K562 (cell line): ENCODE results near the gene MTA2. TPM values are rescaled to one million over a fixed set of nuclear protein-coding genes. Genes with fewer than 3 reads are reported as not detected.
A peak's percentile ranks its signal among the peaks of the same experiment; 100 is the strongest.

ENCODE experiments used
- COPS2 ChIP-seq: fragments of 450-650 bp; conservative IDR thresholded peaks from 2 replicates; pipeline ENCODE4 v1.6.1; 2016; ENCODE audit warnings: mild to moderate bottlenecking, moderate library complexity
- FOXJ3 ChIP-seq: sonication (generic); formaldehyde crosslinking; IDR thresholded peaks from 2 replicates; pipeline ENCODE4 v1.4.0; 2020; ENCODE audit warnings: mild to moderate bottlenecking, missing genetic modification reagents
- JUN ChIP-seq, 2 experiments: sonication (generic) in 1 of 2; formaldehyde crosslinking in 1 of 2; IDR thresholded peaks; 2 replicates each; pipeline versions ENCODE4 v1.6.1 to v1.8.0; 2012 to 2022; ENCODE audit warnings: borderline replicate concordance in 2 of 2, mild to moderate bottlenecking in 2 of 2, improper control_type of control experiment in 1 of 2, low read depth in 1 of 2, low read length in 1 of 2, missing genetic modification reagents in 1 of 2
- KLF10 ChIP-seq: fragments of 250-450 bp; sonication (Bioruptor Pico); IDR thresholded peaks from 2 replicates; pipeline ENCODE4 v1.6.1; 2021; ENCODE audit warnings: matching md5 sums
- MAZ ChIP-seq, 2 experiments: fragments of 450-650 bp in 1 of 2; sonication (generic) in 1 of 2; formaldehyde crosslinking; IDR thresholded peaks in 1 of 2; conservative IDR thresholded peaks in 1 of 2; 2 replicates each; pipeline versions ENCODE4 v1.4.0 to v1.5.0; 2020; ENCODE audit warnings: mild to moderate bottlenecking in 1 of 2, missing genetic modification reagents in 1 of 2
- RBM34 ChIP-seq: fragments of 200-400 bp; formaldehyde crosslinking; IDR thresholded peaks from 2 replicates; pipeline ENCODE4 v1.6.1; 2018; ENCODE audit warnings: low read length, borderline replicate concordance; ENCODE audit not compliant: insufficient read depth
- RFX1 ChIP-seq: fragments of 450-650 bp; IDR thresholded peaks from 2 replicates; pipeline ENCODE4 v1.6.1; 2016; ENCODE audit warnings: mild to moderate bottlenecking, moderate library complexity
- SRF ChIP-seq, 2 experiments: fragments of 250-450, 450-650 bp in 1 of 2; sonication (Bioruptor Pico) in 1 of 2; sonication (generic) in 1 of 2; formaldehyde crosslinking; IDR thresholded peaks; 2 replicates each; pipeline versions ENCODE4 v1.5.0 to v1.5.1; 2020 to 2022; ENCODE audit warnings: mild to moderate bottlenecking in 1 of 2, missing genetic modification reagents in 1 of 2
- TAF7 ChIP-seq: fragments of 450-650 bp; IDR thresholded peaks from 2 replicates; pipeline ENCODE4 v1.6.1; 2016; ENCODE audit warnings: missing genetic modification characterization, missing compliant biosample characterization
- TCFL5 ChIP-seq: fragments of 250-450 bp; sonication (Bioruptor Pico); conservative IDR thresholded peaks from 2 replicates; pipeline ENCODE4 v1.6.1; 2021; ENCODE audit warnings: mild to moderate bottlenecking, moderate library complexity, matching md5 sums
- XRCC5 ChIP-seq: fragments of 200-400 bp; formaldehyde crosslinking; IDR thresholded peaks from 2 replicates; pipeline ENCODE4 v1.6.1; 2017; ENCODE audit warnings: low read depth, mild to moderate bottlenecking, low read length
- ZNF311 ChIP-seq: fragments of 250-450 bp; sonication (Bioruptor Pico); IDR thresholded peaks from 2 replicates; pipeline ENCODE4 v1.4.0; 2020; ENCODE audit warnings: mild to moderate bottlenecking, moderate library complexity
- polyA plus RNA-seq, 8 experiments: library from polyadenylated mRNA; depleted of rRNA in 4 of 8; stranded (reverse) in 5 of 8; unstranded in 3 of 8; fragments of >200 nt; fragmentation: Nextera tagmentation in 2 of 8; fragmentation: Illumina TruSeq in 1 of 8; extraction: Ambion mirVana in 2 of 8; extraction: Trizol in 1 of 8; gene quantifications; 2 replicates each; pipeline versions ENCODE4 v1.2.1 to v1.2.3, GENCODE V29; 2011 to 2014; ENCODE audit warnings: inconsistent platforms in 1 of 8, missing spikeins in 1 of 8
- total RNA-seq, 7 experiments: library from RNA; depleted of rRNA in 6 of 7; stranded (reverse); fragments of >200 nt in 6 of 7; fragmentation: Illumina TruSeq in 2 of 7; extraction: Trizol in 2 of 7; gene quantifications; 2 replicates each; pipeline versions ENCODE4 v1.2.1 to v1.2.3, GENCODE V29; 2011 to 2021; ENCODE audit warnings: low replicate concordance in 1 of 7
- TF ChIP-seq, protein P1 (sequence below), 3 experiments: fragments of 200-800 bp in 1 of 3; sonication (Bioruptor generic) in 1 of 3; sonication (generic) in 1 of 3; formaldehyde crosslinking in 1 of 3; IDR thresholded peaks; 2 replicates each; pipeline versions ENCODE4 v1.6.1 to v1.8.0; 2016 to 2022; ENCODE audit warnings: mild to moderate bottlenecking in 2 of 3, missing compliant biosample characterization in 2 of 3, missing genetic modification characterization in 2 of 3, missing genetic modification reagents in 1 of 3
- TF ChIP-seq, protein P2 (sequence below): fragments of 200-600 bp; sonication (generic); IDR thresholded peaks from one replicate; pipeline ENCODE4 v1.6.1; 2012; ENCODE audit warnings: mild to moderate bottlenecking, low read depth, low read length, inconsistent platforms

The MTA2 gene
- total and polyA plus RNA-seq, 9 of the 15 experiments (the other 6 are each of a cell fraction or from before 2014, with no cell fraction given) = 6.2 to 220 (median 172) TPM

- no peak for TF ChIP-seq TCFL5 (CRISPR knock-in tag)
- peak in 1 of 2 experiments; percentile 45; a peak in 1 of 4 replicates for TF ChIP-seq SRF (CRISPR knock-in tag; IDR thresholded peaks at IDR 0.05)
- peak; percentile 50; the same call in 1 of the 2 replicates for TF ChIP-seq XRCC5
- TF ChIP-seq, protein P1, sequence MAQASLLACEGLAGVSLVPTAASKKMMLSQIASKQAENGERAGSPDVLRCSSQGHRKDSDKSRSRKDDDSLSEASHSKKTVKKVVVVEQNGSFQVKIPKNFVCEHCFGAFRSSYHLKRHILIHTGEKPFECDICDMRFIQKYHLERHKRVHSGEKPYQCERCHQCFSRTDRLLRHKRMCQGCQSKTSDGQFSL (CRISPR knock-in tag; IDR thresholded peaks at IDR 0.05) = no peak
- TF ChIP-seq, protein P1 (tag; IDR thresholded peaks at IDR 0.05) = peak in 1 of 2 experiments; percentile 46; a peak in 1 of 4 replicates
- no peak for TF ChIP-seq COPS2
- 0 out of 2 replicates have a peak, but pooled peaks have one; percentile 13 for TF ChIP-seq TAF7 (tag)
- peak; percentile 97 to 99 for TF ChIP-seq MAZ (CRISPR knock-in tag; conservative IDR thresholded peaks at IDR 0.05 in 1 of 2, IDR thresholded peaks at IDR 0.05 in 1 of 2)
- no peak for TF ChIP-seq RFX1
- TF ChIP-seq JUN (IDR thresholded peaks at IDR 0.05; ENCODE audit: borderline replicate concordance, low read depth, low read length) = no peak
- no peak for TF ChIP-seq JUN (CRISPR knock-in tag; IDR thresholded peaks at IDR 0.05; ENCODE audit: borderline replicate concordance)
- no peak for TF ChIP-seq FOXJ3 (CRISPR knock-in tag)
- TF ChIP-seq RBM34 = no peak
- TF ChIP-seq ZNF311 (CRISPR knock-in tag) = 0 out of 2 replicates have a peak, but pooled peaks have one; percentile 40
- TF ChIP-seq KLF10 (CRISPR knock-in tag) = no peak
- TF ChIP-seq, protein P2, sequence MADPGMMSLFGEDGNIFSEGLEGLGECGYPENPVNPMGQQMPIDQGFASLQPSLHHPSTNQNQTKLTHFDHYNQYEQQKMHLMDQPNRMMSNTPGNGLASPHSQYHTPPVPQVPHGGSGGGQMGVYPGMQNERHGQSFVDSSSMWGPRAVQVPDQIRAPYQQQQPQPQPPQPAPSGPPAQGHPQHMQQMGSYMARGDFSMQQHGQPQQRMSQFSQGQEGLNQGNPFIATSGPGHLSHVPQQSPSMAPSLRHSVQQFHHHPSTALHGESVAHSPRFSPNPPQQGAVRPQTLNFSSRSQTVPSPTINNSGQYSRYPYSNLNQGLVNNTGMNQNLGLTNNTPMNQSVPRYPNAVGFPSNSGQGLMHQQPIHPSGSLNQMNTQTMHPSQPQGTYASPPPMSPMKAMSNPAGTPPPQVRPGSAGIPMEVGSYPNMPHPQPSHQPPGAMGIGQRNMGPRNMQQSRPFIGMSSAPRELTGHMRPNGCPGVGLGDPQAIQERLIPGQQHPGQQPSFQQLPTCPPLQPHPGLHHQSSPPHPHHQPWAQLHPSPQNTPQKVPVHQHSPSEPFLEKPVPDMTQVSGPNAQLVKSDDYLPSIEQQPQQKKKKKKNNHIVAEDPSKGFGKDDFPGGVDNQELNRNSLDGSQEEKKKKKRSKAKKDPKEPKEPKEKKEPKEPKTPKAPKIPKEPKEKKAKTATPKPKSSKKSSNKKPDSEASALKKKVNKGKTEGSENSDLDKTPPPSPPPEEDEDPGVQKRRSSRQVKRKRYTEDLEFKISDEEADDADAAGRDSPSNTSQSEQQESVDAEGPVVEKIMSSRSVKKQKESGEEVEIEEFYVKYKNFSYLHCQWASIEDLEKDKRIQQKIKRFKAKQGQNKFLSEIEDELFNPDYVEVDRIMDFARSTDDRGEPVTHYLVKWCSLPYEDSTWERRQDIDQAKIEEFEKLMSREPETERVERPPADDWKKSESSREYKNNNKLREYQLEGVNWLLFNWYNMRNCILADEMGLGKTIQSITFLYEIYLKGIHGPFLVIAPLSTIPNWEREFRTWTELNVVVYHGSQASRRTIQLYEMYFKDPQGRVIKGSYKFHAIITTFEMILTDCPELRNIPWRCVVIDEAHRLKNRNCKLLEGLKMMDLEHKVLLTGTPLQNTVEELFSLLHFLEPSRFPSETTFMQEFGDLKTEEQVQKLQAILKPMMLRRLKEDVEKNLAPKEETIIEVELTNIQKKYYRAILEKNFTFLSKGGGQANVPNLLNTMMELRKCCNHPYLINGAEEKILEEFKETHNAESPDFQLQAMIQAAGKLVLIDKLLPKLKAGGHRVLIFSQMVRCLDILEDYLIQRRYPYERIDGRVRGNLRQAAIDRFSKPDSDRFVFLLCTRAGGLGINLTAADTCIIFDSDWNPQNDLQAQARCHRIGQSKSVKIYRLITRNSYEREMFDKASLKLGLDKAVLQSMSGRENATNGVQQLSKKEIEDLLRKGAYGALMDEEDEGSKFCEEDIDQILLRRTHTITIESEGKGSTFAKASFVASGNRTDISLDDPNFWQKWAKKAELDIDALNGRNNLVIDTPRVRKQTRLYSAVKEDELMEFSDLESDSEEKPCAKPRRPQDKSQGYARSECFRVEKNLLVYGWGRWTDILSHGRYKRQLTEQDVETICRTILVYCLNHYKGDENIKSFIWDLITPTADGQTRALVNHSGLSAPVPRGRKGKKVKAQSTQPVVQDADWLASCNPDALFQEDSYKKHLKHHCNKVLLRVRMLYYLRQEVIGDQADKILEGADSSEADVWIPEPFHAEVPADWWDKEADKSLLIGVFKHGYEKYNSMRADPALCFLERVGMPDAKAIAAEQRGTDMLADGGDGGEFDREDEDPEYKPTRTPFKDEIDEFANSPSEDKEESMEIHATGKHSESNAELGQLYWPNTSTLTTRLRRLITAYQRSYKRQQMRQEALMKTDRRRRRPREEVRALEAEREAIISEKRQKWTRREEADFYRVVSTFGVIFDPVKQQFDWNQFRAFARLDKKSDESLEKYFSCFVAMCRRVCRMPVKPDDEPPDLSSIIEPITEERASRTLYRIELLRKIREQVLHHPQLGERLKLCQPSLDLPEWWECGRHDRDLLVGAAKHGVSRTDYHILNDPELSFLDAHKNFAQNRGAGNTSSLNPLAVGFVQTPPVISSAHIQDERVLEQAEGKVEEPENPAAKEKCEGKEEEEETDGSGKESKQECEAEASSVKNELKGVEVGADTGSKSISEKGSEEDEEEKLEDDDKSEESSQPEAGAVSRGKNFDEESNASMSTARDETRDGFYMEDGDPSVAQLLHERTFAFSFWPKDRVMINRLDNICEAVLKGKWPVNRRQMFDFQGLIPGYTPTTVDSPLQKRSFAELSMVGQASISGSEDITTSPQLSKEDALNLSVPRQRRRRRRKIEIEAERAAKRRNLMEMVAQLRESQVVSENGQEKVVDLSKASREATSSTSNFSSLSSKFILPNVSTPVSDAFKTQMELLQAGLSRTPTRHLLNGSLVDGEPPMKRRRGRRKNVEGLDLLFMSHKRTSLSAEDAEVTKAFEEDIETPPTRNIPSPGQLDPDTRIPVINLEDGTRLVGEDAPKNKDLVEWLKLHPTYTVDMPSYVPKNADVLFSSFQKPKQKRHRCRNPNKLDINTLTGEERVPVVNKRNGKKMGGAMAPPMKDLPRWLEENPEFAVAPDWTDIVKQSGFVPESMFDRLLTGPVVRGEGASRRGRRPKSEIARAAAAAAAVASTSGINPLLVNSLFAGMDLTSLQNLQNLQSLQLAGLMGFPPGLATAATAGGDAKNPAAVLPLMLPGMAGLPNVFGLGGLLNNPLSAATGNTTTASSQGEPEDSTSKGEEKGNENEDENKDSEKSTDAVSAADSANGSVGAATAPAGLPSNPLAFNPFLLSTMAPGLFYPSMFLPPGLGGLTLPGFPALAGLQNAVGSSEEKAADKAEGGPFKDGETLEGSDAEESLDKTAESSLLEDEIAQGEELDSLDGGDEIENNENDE = no peak
Measured at GRCh38 chr11:62553080-62553838, 48.4 kb downstream of the MTA2 start (continued).
